ENCODE results near the gene LYVE1. TPM values are rescaled to one million over a fixed set of nuclear protein-coding genes. Genes with fewer than 3 reads are reported as not detected.

LYVE1 gene
- polyA plus RNA-seq, 1 of the 3 experiments (the other 2 are of a cell fraction) = not detected

GRCh38 chr11:10594407-10594806 lies 25.9 kb upstream of the LYVE1 start:
- ChIA-PET POLR2A (no interaction called here), CTCF (no interaction called here)
- peaks cover 10% of the 10 kb centered on the region for H3F3A ChIP-seq (replicated peaks; ENCODE audit: insufficient read depth)
- H3K9ac ChIP-seq = no peak overlapping the region
- DNase-seq = no peak
- H2AFZ ChIP-seq (ENCODE audit: low read depth) = no peak overlapping the region
- H3K4me3 ChIP-seq (ENCODE audit: low read depth in 2 of 2, low read length in 1 of 2) = no peak overlapping the region
- H3K27me3 ChIP-seq (ENCODE audit: insufficient read depth) = no peaks in the 10 kb centered on the region
- 79% methylated on average over 4 of the region's 4 CpGs for WGBS (ENCODE audit: low lambda C conversion rate)
- no peaks in the 10 kb centered on the region for H3K79me2 ChIP-seq (ENCODE audit: insufficient read depth)
- no peak overlapping the region for H3K4me2 ChIP-seq
- H3K27ac ChIP-seq (ENCODE audit: low read depth in 2 of 2, low read length in 1 of 2) = no peak overlapping the region
- H3K4me1 ChIP-seq (ENCODE audit: control insufficient read depth in 1 of 2, insufficient read depth in 2 of 2, low read depth in 1 of 2, low read length in 1 of 2) = peaks cover 0 to 24% of the 10 kb centered on the region in 2 experiments; a peak in 2 of 4 replicates
- H3K9me3 ChIP-seq = no peaks in the 10 kb centered on the region
- no peaks in the 10 kb centered on the region for H4K20me1 ChIP-seq (ENCODE audit: insufficient read depth)
- H3K36me3 ChIP-seq (replicated peaks in 1 of 2; ENCODE audit: control insufficient read depth in 1 of 2, insufficient read depth in 2 of 2, low read length in 1 of 2) = no peaks in the 10 kb centered on the region
- no peak for TF ChIP-seq EP300 (IDR thresholded peaks at IDR 0.05; ENCODE audit: borderline replicate concordance in 1 of 2, low read depth in 1 of 2, low read length in 1 of 2)
- no peak for TF ChIP-seq EZH2phosphoT487 (IDR thresholded peaks at IDR 0.05; ENCODE audit: borderline replicate concordance, low read depth)
- no peak for TF ChIP-seq TEAD4 (IDR thresholded peaks at IDR 0.05; ENCODE audit: borderline replicate concordance, insufficient read depth)
- TF ChIP-seq PBX3 (IDR thresholded peaks at IDR 0.05) = no peak
- TF ChIP-seq USF2 (IDR thresholded peaks at IDR 0.05; ENCODE audit: borderline replicate concordance, low read depth, low read length) = no peak
- TF ChIP-seq SMC3 (IDR thresholded peaks at IDR 0.05; ENCODE audit: low read depth, low read length) = no peak
- no peak for TF ChIP-seq TAF1 (IDR thresholded peaks at IDR 0.05; ENCODE audit: borderline replicate concordance, low read depth, low read length)
- no peak for TF ChIP-seq MXI1 (IDR thresholded peaks at IDR 0.05; ENCODE audit: low read depth, low read length)
- no peak for TF ChIP-seq REST (IDR thresholded peaks at IDR 0.05; ENCODE audit: low read depth, low read length)
- no peak for TF ChIP-seq MAX (IDR thresholded peaks at IDR 0.05; ENCODE audit: low read depth)
- TF ChIP-seq YY1 (IDR thresholded peaks at IDR 0.05; ENCODE audit: low read depth) = no peak
- no peaks in the 10 kb centered on the region for H3K9me2 ChIP-seq
